Spleen (tissue), 11 donors: Measurements from ENCODE around the gene GLS. TPM values are rescaled to one million over a fixed set of nuclear protein-coding genes. Genes with fewer than 3 reads are reported as not detected.

Experiments
- DNase-seq: peaks from one replicate; pipeline ENCODE4 v3.0.0-alpha.2; 2020
- H3K27ac ChIP-seq, 8 donors: fragments of 200-600 bp; sonication (generic) in 7 of 8; 1 replicate in 4 of 8; 2 replicates in 4 of 8; pipeline versions ENCODE4 v1.5.0 to v1.8.0; 2016 to 2021; ENCODE audit warnings: inconsistent platforms in 4 of 8, mild to moderate bottlenecking in 4 of 8, moderate library complexity in 1 of 8
- H3K27me3 ChIP-seq, 7 donors: fragments of 200-600 bp; sonication (generic) in 6 of 7; replicated peaks in 1 of 7; 1 replicate in 4 of 7; 2 replicates in 3 of 7; pipeline versions ENCODE4 v1.5.0 to v1.8.0; 2016 to 2021; ENCODE audit warnings: inconsistent platforms in 3 of 7, mild to moderate bottlenecking in 1 of 7
- H3K36me3 ChIP-seq, 6 donors: fragments of 200-600 bp; sonication (generic) in 5 of 6; 1 replicate in 4 of 6; 2 replicates in 2 of 6; pipeline versions ENCODE4 v1.5.0 to v1.8.0; 2016 to 2021; ENCODE audit warnings: inconsistent platforms in 2 of 6
- H3K4me1 ChIP-seq, 6 donors: fragments of 200-600 bp; sonication (generic) in 5 of 6; 1 replicate in 3 of 6; 2 replicates in 3 of 6; pipeline versions ENCODE4 v1.5.0 to v1.8.0; 2016 to 2021; ENCODE audit warnings: inconsistent platforms in 3 of 6
- H3K4me3 ChIP-seq, 8 donors: fragments of 200-600 bp; sonication (generic) in 7 of 8; 1 replicate in 4 of 8; 2 replicates in 4 of 8; pipeline versions ENCODE4 v1.5.0 to v1.8.0; 2016 to 2021; ENCODE audit warnings: inconsistent platforms in 4 of 8, mild to moderate bottlenecking in 4 of 8, moderate library complexity in 2 of 8
- H3K9me3 ChIP-seq, 8 donors: fragments of 200-600 bp; sonication (generic) in 7 of 8; 1 replicate in 4 of 8; 2 replicates in 4 of 8; pipeline versions ENCODE4 v1.5.0 to v1.8.0; 2016 to 2021; ENCODE audit warnings: inconsistent platforms in 4 of 8
- CTCF ChIP-seq, 11 experiments: fragments of 200-600 bp in 7 of 11; fragments of 450-650 bp in 4 of 11; sonication (generic) in 4 of 11; IDR thresholded peaks in 8 of 11; conservative IDR thresholded peaks in 3 of 11; 1 replicate in 7 of 11; 2 replicates in 4 of 11; pipeline versions ENCODE4 v1.4.0 to v1.8.0; 2016 to 2021; ENCODE audit warnings: antibody characterized with exemption in 11 of 11, inconsistent platforms in 4 of 11, mild to moderate bottlenecking in 1 of 11
- POLR2A ChIP-seq, 3 donors: fragments of 450-650 bp; IDR thresholded peaks; one replicate each; pipeline ENCODE4 v1.5.1; 2017; ENCODE audit warnings: antibody characterized with exemption in 3 of 3, mild to moderate bottlenecking in 1 of 3
- POLR2AphosphoS5 ChIP-seq, 3 donors: sonication (generic); formaldehyde crosslinking; IDR thresholded peaks; one replicate each; pipeline ENCODE4 v1.5.1; 2017; ENCODE audit warnings: antibody characterized with exemption in 3 of 3
- WGBS, 5 donors: extraction: QIAGEN DNeasy Blood & Tissue Kit in 3 of 5; methylation state at CpG; one replicate each; pipeline versions ENCODE4 v1.1.5 to v1.1.7; 2013 to 2018; 5-methylcytosine and 5-hydroxymethylcytosine counted together
- intact Hi-C: fragments of 100-400 bp; cut with DNase I; formaldehyde crosslinking; loops from one replicate; pipeline ENCODE4 v1.15.0; 2023; ENCODE audit warnings: low total_unique reads
- polyA plus RNA-seq, 3 donors: library from polyadenylated mRNA; stranded (reverse); fragments of 200-250 nt; gene quantifications; one replicate each; pipeline ENCODE4 v1.2.1, GENCODE V29; 2013
- total RNA-seq, 7 donors: library from RNA; depleted of rRNA in 3 of 7; stranded (reverse); fragments of >200 nt in 3 of 7; fragmentation: NEBNext Ultra II Directional in 4 of 7; extraction: Animal tissue kit (Norgen Biotek cat#: 25700) in 4 of 7; gene quantifications; one replicate each; pipeline versions ENCODE4 v1.1.0 to v1.2.1, GENCODE V29; 2016 to 2021
- donor health status: healthy with polysubstance abuse.
- donor health status: DM: no; HTN: no; CAD: no; lungs with moderate emphysema.
- donor health status: DM: no; HTN: no; CAD: no.
- donor health status: Bipolar disorder and iron deficiency.
- donor health status: healthy.
- donor health status: DM: no; HTN: no; CAD: no.
- donor health status: DM: yes; HTN: yes; CAD: no.

The GLS gene
- total and polyA plus RNA-seq, 10 donors: 42.3 to 254 (median 176) TPM

- WGBS, 5 donors: 59 to 95% (median 80%) methylated on average over 3 of the region's 3 CpGs
- Histone ChIP-seq H3K36me3 (no peaks in the 10 kb centered on the region), H3K4me1 (no peaks in the 10 kb centered on the region), H3K27ac (no peak overlapping the region), H3K4me3 (no peak overlapping the region), H3K27me3 (no peaks in the 10 kb centered on the region), H3K9me3 (no peaks in the 10 kb centered on the region)
- intact Hi-C loops: no loop called here
- no peak for DNase-seq
- TF ChIP-seq POLR2AphosphoS5 (IDR thresholded peaks at IDR 0.05): no peak
- TF ChIP-seq POLR2A (IDR thresholded peaks at IDR 0.05): no peak
- TF ChIP-seq CTCF (IDR thresholded peaks at IDR 0.05 in 8 of 11, conservative IDR thresholded peaks at IDR 0.05 in 3 of 11): no peak
Measured at GRCh38 chr2:190836767-190837166, 43.9 kb upstream of the GLS start.

DNA sequence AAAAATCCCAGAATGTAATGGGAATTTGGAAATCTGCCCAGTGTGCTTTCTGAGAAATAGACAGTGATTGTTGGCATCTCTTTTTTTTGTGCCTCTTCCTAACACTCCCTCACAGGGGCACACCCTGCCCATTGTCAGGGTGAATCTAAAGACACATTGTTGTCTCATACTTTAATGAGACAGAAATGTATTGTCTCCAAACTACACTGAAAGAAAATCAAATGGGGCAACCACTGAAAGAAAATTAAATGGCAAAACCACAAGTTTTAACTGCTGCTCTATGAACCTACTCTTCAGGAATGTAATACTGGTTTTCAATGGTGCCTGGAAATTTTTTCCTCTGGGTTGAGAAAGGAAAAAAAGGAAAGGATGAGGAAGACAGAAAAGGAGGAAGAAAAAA lies 43.2 kb upstream of the GLS start:
- H3K27ac ChIP-seq: no peak overlapping the region
- no peaks in the 10 kb centered on the region for H3K36me3 ChIP-seq
- no peak for DNase-seq
- no peak overlapping the region for H3K4me3 ChIP-seq
- intact Hi-C loops: no loop called here
- no peaks in the 10 kb centered on the region for H3K9me3 ChIP-seq
- no peaks in the 10 kb centered on the region for H3K27me3 ChIP-seq
- TF ChIP-seq POLR2AphosphoS5 (IDR thresholded peaks at IDR 0.05) (no peak), POLR2A (IDR thresholded peaks at IDR 0.05) (no peak), CTCF (IDR thresholded peaks at IDR 0.05 in 8 of 11, conservative IDR thresholded peaks at IDR 0.05 in 3 of 11) (no peak)
- no peaks in the 10 kb centered on the region for H3K4me1 ChIP-seq

- H3K4me1 ChIP-seq: no peaks in the 10 kb centered on the region
- intact Hi-C loops: no loop called here
- WGBS, 5 donors: 87 to 93% (median 89%) methylated on average over 3 of the region's 3 CpGs
- DNase-seq: no peak
- H3K9me3 ChIP-seq: no peaks in the 10 kb centered on the region
- TF ChIP-seq CTCF (IDR thresholded peaks at IDR 0.05 in 8 of 11, conservative IDR thresholded peaks at IDR 0.05 in 3 of 11): no peak
- H3K27me3 ChIP-seq: no peaks in the 10 kb centered on the region
- H3K36me3 ChIP-seq: no peaks in the 10 kb centered on the region
- no peak overlapping the region for H3K27ac ChIP-seq
- H3K4me3 ChIP-seq: no peak overlapping the region
Measured at GRCh38 chr2:190837952-190838361, 42.7 kb upstream of the GLS start.

DNA sequence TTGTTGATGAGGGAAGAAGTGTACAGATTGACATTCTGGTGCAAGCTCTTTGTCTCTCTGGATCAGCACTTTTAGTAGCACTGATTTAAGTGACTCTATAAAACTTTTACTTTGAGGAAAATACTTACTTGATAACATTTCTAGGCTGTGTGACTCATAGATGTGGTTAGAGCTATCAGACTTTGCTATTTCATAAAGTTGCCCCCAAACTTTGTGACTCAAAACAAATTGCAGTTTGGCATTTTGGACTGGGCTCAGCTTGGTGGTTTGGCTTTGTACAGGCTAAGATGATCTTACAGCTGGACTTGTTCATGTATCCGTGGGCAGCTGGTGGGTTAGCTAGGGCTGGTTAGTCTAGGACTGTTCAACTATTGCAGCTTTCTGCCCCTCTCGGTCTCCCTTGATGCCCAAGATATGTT lies 42.1 kb upstream of the GLS start:
- no peak overlapping the region for H3K27ac ChIP-seq
- DNase-seq: no peak
- WGBS, 5 donors: 81 to 92% (median 86%) methylated on average over 2 of the region's 2 CpGs
- TF ChIP-seq POLR2AphosphoS5 (IDR thresholded peaks at IDR 0.05) (no peak), CTCF (IDR thresholded peaks at IDR 0.05 in 8 of 11, conservative IDR thresholded peaks at IDR 0.05 in 3 of 11) (no peak), POLR2A (IDR thresholded peaks at IDR 0.05) (no peak)
- intact Hi-C loops: no loop called here
- no peaks in the 10 kb centered on the region for H3K9me3 ChIP-seq
- no peak overlapping the region for H3K4me3 ChIP-seq
- no peaks in the 10 kb centered on the region for H3K4me1 ChIP-seq
- H3K27me3 ChIP-seq: no peaks in the 10 kb centered on the region
- H3K36me3 ChIP-seq: no peaks in the 10 kb centered on the region
